ENCODE data around the gene TTR. TPM values are rescaled to one million over a fixed set of nuclear protein-coding genes. Genes with fewer than 3 reads are reported as not detected.

TTR gene
- total and polyA plus RNA-seq, 2 of the 13 experiments (the other 11 are each of a cell fraction or from before 2014, with no cell fraction given): 91.3 to 496 TPM

GRCh38 chr18:31558567-31558966, 33.1 kb upstream of the TTR start (continued):
- TF ChIP-seq ZNF770 (CRISPR knock-in tag; IDR thresholded peaks at IDR 0.05) (0 out of 2 replicates have a peak, but pooled peaks have one; percentile 40), ESRRA (CRISPR knock-in tag; IDR thresholded peaks at IDR 0.05; ENCODE audit: low read depth) (0 out of 2 replicates have a peak, but pooled peaks have one; percentile 44), TBL1XR1 (IDR thresholded peaks at IDR 0.05; ENCODE audit: borderline replicate concordance, low read length, partially characterized antibody) (no peak), RXRA (CRISPR knock-in tag; IDR thresholded peaks at IDR 0.05) (no peak; the same call in 1 of the 2 replicates), RFX5 (IDR thresholded peaks at IDR 0.05; ENCODE audit: low read depth, low read length) (no peak), NFE2L1 (CRISPR knock-in tag; IDR thresholded peaks at IDR 0.05; ENCODE audit: borderline replicate concordance) (no peak), BRD4 (CRISPR knock-in tag; IDR thresholded peaks at IDR 0.05) (no peak), HOXA7 (CRISPR knock-in tag; IDR thresholded peaks at IDR 0.05) (no peak), HNF1B (CRISPR knock-in tag; IDR thresholded peaks at IDR 0.05) (peak; percentile 35; the same call in 1 of the 2 replicates), ZNF572 (CRISPR knock-in tag; IDR thresholded peaks at IDR 0.05) (no peak), ZNF878 (CRISPR knock-in tag; IDR thresholded peaks at IDR 0.05) (no peak), REST (IDR thresholded peaks at IDR 0.05; ENCODE audit: borderline replicate concordance in 1 of 2, low read depth in 1 of 2, low read length in 2 of 2) (no peak), ZNF772 (CRISPR knock-in tag; IDR thresholded peaks at IDR 0.05) (no peak), ATF2 (CRISPR knock-in tag; IDR thresholded peaks at IDR 0.05) (peak; percentile 38; the same call in 1 of the 2 replicates), GPN1 (CRISPR knock-in tag; IDR thresholded peaks at IDR 0.05; ENCODE audit: borderline replicate concordance) (no peak), SAP130 (CRISPR knock-in tag; IDR thresholded peaks at IDR 0.05; ENCODE audit: low read depth) (peak; percentile 32; the same call in 1 of the 2 replicates), ZKSCAN1 (IDR thresholded peaks at IDR 0.05; ENCODE audit: low read length) (no peak), ZNF788 (CRISPR knock-in tag; IDR thresholded peaks at IDR 0.05; ENCODE audit: borderline replicate concordance) (peak; percentile 50; the same call in 1 of the 2 replicates), HDAC2 (CRISPR knock-in tag; IDR thresholded peaks at IDR 0.05) (peak; percentile 81), ZNF629 (CRISPR knock-in tag; conservative IDR thresholded peaks at IDR 0.05) (peak; percentile 90), BCL6 (CRISPR knock-in tag; IDR thresholded peaks at IDR 0.05) (peak; percentile 85), ZNF260 (CRISPR knock-in tag; IDR thresholded peaks at IDR 0.05; ENCODE audit: borderline replicate concordance, low read depth) (no peak), MAFG (CRISPR knock-in tag; IDR thresholded peaks at IDR 0.05) (no peak)

Measured in HepG2 (cell line).